ENCODE results near the gene GPR27.

Gene GPR27

GRCh38 chr3:71784914-71785531, 31.4 kb downstream of the GPR27 start, which contains the start of gene PROK2:
Gene PROK2, minus strand, starts transcription at chr3:71785148. Its CDS starts 96 bp downstream, at chr3:71785052.
- no peak within 1 kb of the TSS for H3K4me3 ChIP-seq (ENCODE audit: low read length)
- DNase-seq (ENCODE audit: low read depth): no peak

GRCh38 chr3:71785532-71786216, 32.0 kb downstream of the GPR27 start:
- no peak for DNase-seq (ENCODE audit: low read depth)
- no peak for TF ChIP-seq CTCF (IDR thresholded peaks at IDR 0.05; ENCODE audit: insufficient read depth, low read depth, low read length, missing control alignments)
- H3K4me3 ChIP-seq (ENCODE audit: low read length): no peak overlapping the region

More at GRCh38 chr3:71784914-71785531, 31.4 kb downstream of the GPR27 start, which contains the start of gene PROK2:
- TF ChIP-seq CTCF (IDR thresholded peaks at IDR 0.05; ENCODE audit: insufficient read depth, low read depth, low read length, missing control alignments): no peak

GRCh38 chr3:71786217-71786549, 32.5 kb downstream of the GPR27 start:
- DNase-seq (ENCODE audit: low read depth): no peak
- no peak overlapping the region for H3K4me3 ChIP-seq (ENCODE audit: low read length)
- no peak for TF ChIP-seq CTCF (IDR thresholded peaks at IDR 0.05; ENCODE audit: insufficient read depth, low read depth, low read length, missing control alignments)

GRCh38 chr3:71786551-71786950, 32.9 kb downstream of the GPR27 start:
- DNase-seq (ENCODE audit: low read depth): no peak
- no peak for TF ChIP-seq CTCF (IDR thresholded peaks at IDR 0.05; ENCODE audit: insufficient read depth, low read depth, low read length, missing control alignments)
- no peak overlapping the region for H3K4me3 ChIP-seq (ENCODE audit: low read length)

- TF ChIP-seq CTCF (IDR thresholded peaks at IDR 0.05; ENCODE audit: insufficient read depth, low read depth, low read length, missing control alignments): no peak
- H3K4me3 ChIP-seq (ENCODE audit: low read length): no peak overlapping the region
- no peak for DNase-seq (ENCODE audit: low read depth)
Measured at GRCh38 chr3:71787851-71788405, 34.3 kb downstream of the GPR27 start.

GRCh38 chr3:71789922-71790321, 36.3 kb downstream of the GPR27 start:
- no peak for DNase-seq (ENCODE audit: low read depth)
- no peak for TF ChIP-seq CTCF (IDR thresholded peaks at IDR 0.05; ENCODE audit: insufficient read depth, low read depth, low read length, missing control alignments)
- H3K4me3 ChIP-seq (ENCODE audit: low read length): no peak overlapping the region

All from epithelial cell of esophagus (primary cell).